ENCODE measurements around the gene AP2B1.
"Not testable (repeated sequence)": the region's sequence is repeated elsewhere in the genome, so short reads cannot be mapped to it uniquely, and the experiment has no call there.

The AP2B1 gene

DNA sequence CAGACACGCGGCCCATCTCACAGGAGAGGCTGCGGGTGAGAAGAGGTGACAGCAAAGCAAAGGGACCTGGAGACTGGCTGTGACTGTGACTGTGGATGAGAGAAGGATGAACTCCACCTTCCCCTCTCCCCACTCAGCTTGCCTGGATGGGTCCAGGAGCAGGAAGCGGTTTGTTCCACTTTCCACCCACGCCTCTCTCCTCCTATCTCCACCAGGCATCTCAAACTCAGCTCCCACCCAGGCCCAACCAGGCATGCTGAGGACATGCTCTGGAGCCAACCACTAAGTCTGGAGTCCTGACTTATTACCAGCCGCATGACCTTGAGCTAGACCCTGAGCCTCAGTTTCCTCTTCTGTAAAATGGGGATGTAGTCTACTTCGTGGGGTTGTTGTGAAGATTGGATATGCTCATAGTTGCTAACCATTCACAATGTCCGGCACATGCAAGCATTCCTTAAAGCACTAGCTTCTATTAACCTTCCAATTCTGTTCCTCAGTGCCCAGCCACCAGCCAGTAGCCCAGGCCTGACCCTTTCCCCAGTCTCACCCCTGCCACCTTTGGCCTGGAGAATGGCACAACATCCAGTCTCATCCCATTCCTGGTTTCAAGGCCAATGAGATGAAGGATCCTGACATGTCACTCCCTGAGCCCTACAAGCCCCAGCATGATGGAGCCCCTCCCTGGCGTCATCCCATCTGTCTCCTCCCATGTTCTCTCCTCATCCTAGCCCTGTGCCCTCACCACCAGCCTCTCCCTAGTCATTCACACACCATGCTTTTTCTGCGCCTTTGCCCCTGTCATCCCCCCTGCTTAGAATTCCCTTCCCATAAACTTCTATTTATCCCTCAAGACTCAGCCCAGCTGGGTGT, 163.6 kb downstream of the AP2B1 start:
- no peak for DNase-seq

GRCh38 chr17:35751541-35751940, 164.4 kb downstream of the AP2B1 start:
- DNase-seq: not testable (repeated sequence)

- DNase-seq: no peak
Observed at GRCh38 chr17:35752471-35752870, 165.3 kb downstream of the AP2B1 start.

DNA sequence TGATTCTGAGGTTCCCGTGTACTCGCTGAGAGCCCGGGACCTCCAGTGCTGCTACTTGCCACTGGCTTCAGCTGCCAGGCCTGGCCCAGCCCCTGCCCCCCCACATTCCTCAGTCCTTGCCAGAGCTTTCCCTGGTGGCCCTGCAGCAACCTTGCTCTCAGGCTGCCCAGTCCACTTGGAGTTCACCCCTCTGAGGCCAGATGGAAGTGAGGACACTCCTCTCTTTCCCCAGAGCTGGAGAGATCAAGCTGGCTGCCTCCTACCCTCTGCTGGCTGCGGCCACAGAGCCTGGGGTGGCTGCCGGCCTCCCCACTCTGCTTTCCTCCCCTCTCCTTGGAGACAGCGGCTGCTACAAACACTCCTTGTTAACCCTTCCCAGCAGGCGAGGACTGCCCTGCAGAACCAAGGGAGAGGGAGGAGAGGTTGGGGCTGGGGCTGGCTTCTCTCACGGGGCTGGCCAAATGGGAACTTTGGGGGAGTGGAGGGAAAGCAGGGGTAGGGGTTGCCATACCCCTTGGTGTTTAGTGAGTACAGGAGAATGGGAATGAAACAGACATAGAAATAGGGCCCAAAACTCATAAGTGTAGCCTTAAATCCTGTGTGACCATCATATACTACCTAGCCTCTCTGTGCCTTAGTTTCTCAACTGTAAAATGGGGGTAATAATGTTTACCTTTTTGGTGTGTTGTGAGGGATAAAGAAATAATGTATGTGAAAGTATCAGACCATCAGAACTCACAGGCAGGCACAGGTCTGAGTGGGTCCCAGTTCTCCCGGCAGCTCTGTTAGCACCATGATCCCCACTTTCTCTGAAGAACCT, 166.0 kb downstream of the AP2B1 start, which contains the start of gene GAS2L2:
Gene GAS2L2, minus strand, starts transcription at position 295 of the 820 bp plus-strand sequence. CDS start 389 bp downstream, outside the sequence.
- no peak for DNase-seq

GRCh38 chr17:35757243-35757642, 170.1 kb downstream of the AP2B1 start:
- no peak for DNase-seq

DNA sequence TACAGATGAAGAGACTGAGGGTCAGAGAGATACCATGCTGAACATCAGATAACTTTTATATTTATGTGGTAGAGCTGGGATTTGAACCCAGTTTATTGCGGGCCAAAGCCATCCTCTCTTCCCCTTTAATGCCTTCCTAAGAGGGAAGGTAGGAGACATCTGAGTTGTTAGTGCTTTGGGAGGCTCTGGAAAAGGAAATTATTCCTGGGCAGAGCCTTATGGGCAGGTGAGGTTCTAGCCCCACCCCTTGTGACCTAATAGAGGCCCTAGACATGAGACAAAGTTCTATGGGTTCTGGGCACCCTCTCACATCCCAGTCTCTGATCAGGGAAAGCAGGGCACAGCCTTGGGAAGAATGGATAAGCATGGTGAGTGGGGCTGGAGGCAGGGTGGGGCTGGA, 173.5 kb downstream of the AP2B1 start, which contains the start of gene C17orf50:
Gene C17orf50, plus strand, starts transcription at position 301 of the 400 bp plus-strand sequence. Its CDS starts 55 bp downstream, at position 356.
- DNase-seq: no peak

- DNase-seq: no peak
Observed at GRCh38 chr17:35761601-35762000, 174.5 kb downstream of the AP2B1 start.

GRCh38 chr17:35763767-35764122, 176.6 kb downstream of the AP2B1 start:
- DNase-seq: no peak

GRCh38 chr17:35764123-35764991, 177.2 kb downstream of the AP2B1 start:
- DNase-seq: peak; percentile 96

- DNase-seq: no peak
Observed at GRCh38 chr17:35765086-35765710, 178.1 kb downstream of the AP2B1 start.

GRCh38 chr17:35765756-35766488, 178.8 kb downstream of the AP2B1 start:
- no peak for DNase-seq

DNA sequence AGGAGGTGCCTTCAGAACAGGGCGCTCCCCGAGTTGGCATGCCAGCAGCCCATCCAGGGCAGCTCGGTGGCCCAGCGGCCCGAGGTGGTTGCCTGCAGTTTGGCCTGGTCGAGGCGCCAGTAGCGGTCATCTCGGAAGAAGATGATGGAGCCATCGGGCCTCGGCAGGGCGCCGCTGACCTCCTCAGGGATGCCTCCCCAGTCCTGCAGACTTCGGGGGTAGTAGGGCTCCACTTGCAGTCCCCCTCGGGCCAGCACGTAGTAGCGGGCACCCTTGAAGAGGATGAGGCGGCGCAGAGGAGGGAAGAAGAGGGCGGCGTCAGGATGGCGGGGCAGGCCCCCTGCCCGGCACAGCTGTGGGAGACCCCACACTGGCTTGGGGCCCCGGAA, 179.4 kb downstream of the AP2B1 start:
- DNase-seq: no peak

DNA sequence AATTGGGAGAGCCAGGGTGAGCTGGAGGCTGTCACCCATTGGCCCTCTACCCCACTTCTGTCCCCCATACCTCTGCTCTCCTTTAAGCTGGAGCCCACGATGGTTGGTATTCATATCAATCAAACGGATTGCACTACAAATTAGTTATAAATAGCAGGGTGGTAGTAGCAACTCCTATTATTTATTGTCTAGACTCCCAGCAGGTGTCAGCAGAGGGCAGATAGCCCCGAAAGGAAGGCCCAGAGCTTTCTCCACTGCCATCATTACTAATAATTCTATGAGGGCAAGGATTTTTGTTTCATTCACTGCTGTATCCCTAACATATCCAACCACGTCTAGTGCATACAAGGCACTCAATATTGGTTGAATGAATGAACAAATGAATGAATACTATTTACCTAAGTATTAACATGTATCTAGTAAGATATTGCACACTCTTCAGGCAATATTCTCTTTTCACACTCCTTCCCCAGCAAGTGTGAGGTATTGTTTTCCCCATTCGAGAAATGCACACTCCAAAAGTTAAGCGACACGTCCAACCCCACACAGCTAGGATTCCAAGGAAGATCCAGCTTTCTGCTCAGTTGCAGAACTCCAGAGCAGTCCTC, 179.9 kb downstream of the AP2B1 start:
- no peak for DNase-seq

- no peak for DNase-seq
Observed at GRCh38 chr17:35768797-35769196, 181.7 kb downstream of the AP2B1 start.

DNA sequence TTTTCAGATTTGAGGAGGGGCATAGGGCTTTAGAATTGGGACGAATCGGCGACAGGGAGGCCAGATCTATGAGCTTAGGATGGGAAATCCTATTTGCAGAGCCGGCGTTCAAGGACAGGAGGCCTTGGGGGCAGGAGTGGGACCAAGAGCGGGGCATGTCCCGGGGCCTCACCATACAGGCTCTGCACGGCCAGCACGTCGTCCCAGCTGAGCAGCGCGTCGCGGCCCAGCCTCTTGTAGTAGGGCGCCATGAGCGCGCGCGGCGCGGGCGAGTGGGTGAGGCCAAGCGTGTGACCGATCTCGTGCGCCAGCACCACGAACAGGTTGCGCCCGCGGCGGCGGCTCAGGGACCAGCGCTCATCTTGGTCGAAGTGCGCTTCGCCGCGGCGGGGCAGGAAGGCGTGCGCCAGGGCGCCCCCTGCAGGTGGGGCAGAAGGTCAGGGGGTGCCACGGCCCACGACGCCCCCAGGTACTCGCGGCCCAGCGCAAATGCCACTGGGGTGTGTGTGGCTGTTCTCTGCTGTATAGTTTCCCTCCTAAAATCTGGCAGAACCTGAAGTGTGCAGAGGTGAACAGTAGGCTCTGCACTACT, 182.9 kb downstream of the AP2B1 start:
- DNase-seq: no peak

DNA sequence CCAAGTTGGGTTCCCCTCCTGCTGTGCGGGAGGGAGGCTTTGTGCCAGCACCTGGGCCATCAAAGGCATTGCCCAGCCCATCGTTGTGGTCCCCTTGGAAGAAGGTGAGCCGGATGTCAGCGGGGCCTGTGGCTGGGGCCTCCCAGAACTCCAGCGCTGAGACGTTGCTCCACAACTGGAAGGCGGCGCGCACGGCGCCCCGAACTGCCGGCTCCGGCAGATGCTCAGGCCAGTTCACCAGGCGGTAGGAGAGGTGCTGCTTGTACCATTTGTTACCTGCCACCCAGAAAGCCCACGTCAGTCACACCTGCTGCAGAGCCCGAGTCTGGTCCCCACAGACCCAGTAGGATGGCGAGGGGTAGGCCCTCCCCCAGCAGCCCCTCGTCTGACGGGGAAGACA, 186.0 kb downstream of the AP2B1 start:
- DNase-seq: no peak

DNA sequence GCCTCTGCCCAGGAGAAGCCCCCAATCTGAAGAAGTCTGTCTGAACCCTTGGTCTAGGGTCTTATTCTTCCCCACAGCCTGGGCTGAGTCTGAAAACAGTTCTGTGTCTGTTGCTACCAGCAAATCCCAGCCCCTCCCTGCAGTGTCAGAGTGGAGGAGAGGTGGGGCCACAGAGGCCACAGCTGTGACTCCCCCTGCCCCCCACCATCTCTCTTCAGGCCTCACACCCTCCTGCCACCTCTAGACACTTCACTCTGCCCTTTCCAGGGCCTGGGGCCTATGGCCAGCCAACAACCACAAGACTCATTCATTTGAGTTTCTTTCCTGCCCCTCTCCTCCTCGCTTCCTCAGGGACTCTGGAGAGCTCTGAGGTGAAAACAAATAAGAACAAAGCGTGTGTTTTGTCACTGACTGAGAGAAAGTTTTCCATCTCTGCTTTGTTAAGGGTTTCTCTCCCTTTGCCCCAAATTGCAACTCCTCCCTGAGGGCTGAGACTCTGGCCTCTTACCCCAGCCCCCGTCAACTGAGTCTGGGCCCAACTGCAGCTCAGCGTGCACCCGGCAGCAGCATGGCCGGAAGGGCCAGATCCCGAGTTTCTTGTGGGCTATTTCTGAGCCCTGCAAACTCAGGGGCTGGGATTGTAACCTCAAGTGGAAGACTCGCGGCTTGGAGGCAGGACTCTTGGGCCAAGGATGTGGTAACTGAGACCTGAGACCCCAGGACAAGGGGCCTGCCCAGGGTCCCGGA, 186.7 kb downstream of the AP2B1 start:
- DNase-seq: no peak

DNA sequence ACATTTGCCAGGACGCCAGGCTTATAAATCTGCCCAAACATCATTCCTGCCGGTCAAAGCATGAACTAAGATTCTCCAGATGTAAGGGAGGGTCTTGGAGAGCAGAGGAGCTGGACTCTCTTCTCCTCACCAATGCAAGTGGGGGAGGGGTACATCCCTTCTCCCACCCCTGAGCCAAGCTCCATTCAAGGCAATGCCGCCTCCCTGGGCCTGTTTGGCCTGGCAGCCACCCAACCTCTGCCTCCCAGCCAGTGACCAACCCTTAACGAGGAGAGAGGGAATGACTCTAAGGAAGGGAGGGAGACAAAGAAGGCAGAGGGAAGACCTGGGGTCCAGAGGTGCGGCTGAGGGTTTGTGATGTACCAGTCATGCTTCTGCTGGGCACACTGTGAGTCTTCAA, 187.4 kb downstream of the AP2B1 start:
- DNase-seq: no peak

GRCh38 chr17:35775039-35775438, 187.9 kb downstream of the AP2B1 start:
- no peak for DNase-seq

- no peak for DNase-seq
Observed at GRCh38 chr17:35775583-35775982, 188.5 kb downstream of the AP2B1 start.

All from activated CD8-positive, alpha-beta memory T cell treated with anti-CD3 and anti-CD28 coated beads, Interleukin-2, amount 50 U/mL, for 48 hours (primary cell).